Spleen (tissue), 11 donors: ENCODE measurements around the gene IQGAP1. TPM values are rescaled to one million over a fixed set of nuclear protein-coding genes. Genes with fewer than 3 reads are reported as not detected.
"Not testable (repeated sequence)": the region's sequence is repeated elsewhere in the genome, so short reads cannot be mapped to it uniquely, and the experiment has no call there.

ENCODE experiments used
- DNase-seq: peaks from one replicate; pipeline ENCODE4 v3.0.0-alpha.2; 2020
- H3K27ac ChIP-seq, 8 donors: fragments of 200-600 bp; sonication (generic) in 7 of 8; 1 replicate in 4 of 8; 2 replicates in 4 of 8; pipeline versions ENCODE4 v1.5.0 to v1.8.0; 2016 to 2021; ENCODE audit warnings: inconsistent platforms in 4 of 8, mild to moderate bottlenecking in 4 of 8, moderate library complexity in 1 of 8
- H3K27me3 ChIP-seq, 7 donors: fragments of 200-600 bp; sonication (generic) in 6 of 7; replicated peaks in 1 of 7; 1 replicate in 4 of 7; 2 replicates in 3 of 7; pipeline versions ENCODE4 v1.5.0 to v1.8.0; 2016 to 2021; ENCODE audit warnings: inconsistent platforms in 3 of 7, mild to moderate bottlenecking in 1 of 7
- H3K36me3 ChIP-seq, 6 donors: fragments of 200-600 bp; sonication (generic) in 5 of 6; 1 replicate in 4 of 6; 2 replicates in 2 of 6; pipeline versions ENCODE4 v1.5.0 to v1.8.0; 2016 to 2021; ENCODE audit warnings: inconsistent platforms in 2 of 6
- H3K4me1 ChIP-seq, 6 donors: fragments of 200-600 bp; sonication (generic) in 5 of 6; 1 replicate in 3 of 6; 2 replicates in 3 of 6; pipeline versions ENCODE4 v1.5.0 to v1.8.0; 2016 to 2021; ENCODE audit warnings: inconsistent platforms in 3 of 6
- H3K4me3 ChIP-seq, 8 donors: fragments of 200-600 bp; sonication (generic) in 7 of 8; 1 replicate in 4 of 8; 2 replicates in 4 of 8; pipeline versions ENCODE4 v1.5.0 to v1.8.0; 2016 to 2021; ENCODE audit warnings: inconsistent platforms in 4 of 8, mild to moderate bottlenecking in 4 of 8, moderate library complexity in 2 of 8
- H3K9me3 ChIP-seq, 8 donors: fragments of 200-600 bp; sonication (generic) in 7 of 8; 1 replicate in 4 of 8; 2 replicates in 4 of 8; pipeline versions ENCODE4 v1.5.0 to v1.8.0; 2016 to 2021; ENCODE audit warnings: inconsistent platforms in 4 of 8
- CTCF ChIP-seq, 11 experiments: fragments of 200-600 bp in 7 of 11; fragments of 450-650 bp in 4 of 11; sonication (generic) in 4 of 11; IDR thresholded peaks in 8 of 11; conservative IDR thresholded peaks in 3 of 11; 1 replicate in 7 of 11; 2 replicates in 4 of 11; pipeline versions ENCODE4 v1.4.0 to v1.8.0; 2016 to 2021; ENCODE audit warnings: antibody characterized with exemption in 11 of 11, inconsistent platforms in 4 of 11, mild to moderate bottlenecking in 1 of 11
- POLR2A ChIP-seq, 3 donors: fragments of 450-650 bp; IDR thresholded peaks; one replicate each; pipeline ENCODE4 v1.5.1; 2017; ENCODE audit warnings: antibody characterized with exemption in 3 of 3, mild to moderate bottlenecking in 1 of 3
- POLR2AphosphoS5 ChIP-seq, 3 donors: sonication (generic); formaldehyde crosslinking; IDR thresholded peaks; one replicate each; pipeline ENCODE4 v1.5.1; 2017; ENCODE audit warnings: antibody characterized with exemption in 3 of 3
- WGBS, 5 donors: extraction: QIAGEN DNeasy Blood & Tissue Kit in 3 of 5; methylation state at CpG; one replicate each; pipeline versions ENCODE4 v1.1.5 to v1.1.7; 2013 to 2018; 5-methylcytosine and 5-hydroxymethylcytosine counted together
- intact Hi-C: fragments of 100-400 bp; cut with DNase I; formaldehyde crosslinking; loops from one replicate; pipeline ENCODE4 v1.15.0; 2023; ENCODE audit warnings: low total_unique reads
- polyA plus RNA-seq, 3 donors: library from polyadenylated mRNA; stranded (reverse); fragments of 200-250 nt; gene quantifications; one replicate each; pipeline ENCODE4 v1.2.1, GENCODE V29; 2013
- total RNA-seq, 7 donors: library from RNA; depleted of rRNA in 3 of 7; stranded (reverse); fragments of >200 nt in 3 of 7; fragmentation: NEBNext Ultra II Directional in 4 of 7; extraction: Animal tissue kit (Norgen Biotek cat#: 25700) in 4 of 7; gene quantifications; one replicate each; pipeline versions ENCODE4 v1.1.0 to v1.2.1, GENCODE V29; 2016 to 2021
- donor health status: healthy with polysubstance abuse.
- donor health status: DM: no; HTN: no; CAD: no; lungs with moderate emphysema.
- donor health status: DM: no; HTN: no; CAD: no.
- donor health status: Bipolar disorder and iron deficiency.
- donor health status: healthy.
- donor health status: DM: no; HTN: no; CAD: no.
- donor health status: DM: yes; HTN: yes; CAD: no.

IQGAP1 gene
- total and polyA plus RNA-seq, 10 donors, result 48.1 to 282 (median 219) TPM

- WGBS, 5 donors, result 94 to 100% (median 98%) methylated on average over 2 of the region's 2 CpGs
- no peak overlapping the region for H3K27ac ChIP-seq
- no peak for TF ChIP-seq CTCF (IDR thresholded peaks at IDR 0.05 in 8 of 11, conservative IDR thresholded peaks at IDR 0.05 in 3 of 11)
- TF ChIP-seq POLR2AphosphoS5 (IDR thresholded peaks at IDR 0.05), result no peak
- TF ChIP-seq POLR2A (IDR thresholded peaks at IDR 0.05), result no peak
- H3K27me3 ChIP-seq, result no peaks in the 10 kb centered on the region
- H3K36me3 ChIP-seq, result no peaks in the 10 kb centered on the region
- intact Hi-C loops, result no loop called here
- no peak overlapping the region for H3K4me3 ChIP-seq
- H3K4me1 ChIP-seq, result peaks cover 0 to 7% (median 7%) of the 10 kb centered on the region in 6 donors
- no peaks in the 10 kb centered on the region for H3K9me3 ChIP-seq
- no peak for DNase-seq
Measured at GRCh38 chr15:90513448-90513847, 125.4 kb downstream of the IQGAP1 start.

GRCh38 chr15:90513893-90514292 lies 125.9 kb downstream of the IQGAP1 start:
- DNase-seq, H3K27ac ChIP-seq, H3K9me3 ChIP-seq, H3K4me3 ChIP-seq, H3K4me1 ChIP-seq, intact Hi-C loops, H3K36me3 ChIP-seq, H3K27me3 ChIP-seq: not testable (repeated sequence)
- 47 to 95% (median 83%) methylated on average over 2 of the region's 2 CpGs for WGBS, 5 donors

GRCh38 chr15:90519688-90520087 lies 131.6 kb downstream of the IQGAP1 start:
- no peak for DNase-seq
- Histone ChIP-seq H3K4me3 (no peak overlapping the region), H3K27me3 (no peaks in the 10 kb centered on the region), H3K9me3 (no peaks in the 10 kb centered on the region), H3K4me1 (peaks cover 0 to 7% (median 7%) of the 10 kb centered on the region in 6 donors), H3K36me3 (no peaks in the 10 kb centered on the region), H3K27ac (no peak overlapping the region)
- WGBS, 5 donors, result 62 to 96% (median 74%) methylated on average over 1 of the region's 1 CpG
- intact Hi-C loops, result no loop called here
- TF ChIP-seq CTCF (IDR thresholded peaks at IDR 0.05 in 8 of 11, conservative IDR thresholded peaks at IDR 0.05 in 3 of 11) (no peak), POLR2A (IDR thresholded peaks at IDR 0.05) (no peak)

- Histone ChIP-seq H3K36me3 (no peaks in the 10 kb centered on the region), H3K27me3 (no peaks in the 10 kb centered on the region), H3K27ac (no peak overlapping the region), H3K4me1 (peaks cover 0 to 7% (median 7%) of the 10 kb centered on the region in 6 donors), H3K4me3 (no peak overlapping the region), H3K9me3 (no peaks in the 10 kb centered on the region)
- WGBS, 5 donors, result 81 to 94% (median 90%) methylated on average over 5 of the region's 5 CpGs
- no peak for DNase-seq
- no peak for TF ChIP-seq POLR2AphosphoS5 (IDR thresholded peaks at IDR 0.05)
- TF ChIP-seq POLR2A (IDR thresholded peaks at IDR 0.05), result no peak
- no peak for TF ChIP-seq CTCF (IDR thresholded peaks at IDR 0.05 in 8 of 11, conservative IDR thresholded peaks at IDR 0.05 in 3 of 11)
- intact Hi-C loops, result no loop called here
Measured at GRCh38 chr15:90520365-90520764, 132.3 kb downstream of the IQGAP1 start.

GRCh38 chr15:90523373-90523772 lies 135.3 kb downstream of the IQGAP1 start:
- Histone ChIP-seq H3K36me3 (no peaks in the 10 kb centered on the region), H3K27ac (no peak overlapping the region), H3K4me3 (no peak overlapping the region), H3K27me3 (no peaks in the 10 kb centered on the region), H3K9me3 (no peaks in the 10 kb centered on the region), H3K4me1 (no peaks in the 10 kb centered on the region)
- DNase-seq, result no peak
- intact Hi-C loops, result no loop called here
- WGBS, 5 donors, result 91 to 97% (median 94%) methylated on average over 3 of the region's 3 CpGs
- no peak for TF ChIP-seq POLR2A (IDR thresholded peaks at IDR 0.05)
- TF ChIP-seq POLR2AphosphoS5 (IDR thresholded peaks at IDR 0.05), result no peak
- no peak for TF ChIP-seq CTCF (IDR thresholded peaks at IDR 0.05 in 8 of 11, conservative IDR thresholded peaks at IDR 0.05 in 3 of 11)

- H3K36me3 ChIP-seq, H3K4me1 ChIP-seq, H3K27me3 ChIP-seq, H3K4me3 ChIP-seq, H3K27ac ChIP-seq, H3K9me3 ChIP-seq, DNase-seq, intact Hi-C loops: not testable (repeated sequence)
- 75 to 93% (median 89%) methylated on average over 6 of the region's 6 CpGs for WGBS, 5 donors
Measured at GRCh38 chr15:90524018-90524803, 136.2 kb downstream of the IQGAP1 start.
